ENCODE data around the gene CST2.

GRCh38 chr20:23794065-23794464 lies 32.5 kb downstream of the CST2 start:
- TF ChIP-seq CTCF (IDR thresholded peaks at IDR 0.05) (no peak), POLR2A (IDR thresholded peaks at IDR 0.05) (no peak)

Data from right lobe of liver (tissue), 4 donors.